Hindlimb muscle (tissue), 1 donor: ENCODE data around the gene DYSF. TPM values are rescaled to one million over a fixed set of nuclear protein-coding genes. Genes with fewer than 3 reads are reported as not detected.

Source experiments
- DNase-seq: peaks from one replicate; pipeline ENCODE4 v3.0.0-alpha.2; 2013
- polyA plus RNA-seq: library from polyadenylated mRNA; unstranded; fragments of 120-200 nt; gene quantifications from one replicate; pipeline ENCODE4 v1.2.1, GENCODE V29; 2013; ENCODE audit not compliant: insufficient read length

The DYSF gene
- polyA plus RNA-seq, 1 donor: 185 TPM

DNA sequence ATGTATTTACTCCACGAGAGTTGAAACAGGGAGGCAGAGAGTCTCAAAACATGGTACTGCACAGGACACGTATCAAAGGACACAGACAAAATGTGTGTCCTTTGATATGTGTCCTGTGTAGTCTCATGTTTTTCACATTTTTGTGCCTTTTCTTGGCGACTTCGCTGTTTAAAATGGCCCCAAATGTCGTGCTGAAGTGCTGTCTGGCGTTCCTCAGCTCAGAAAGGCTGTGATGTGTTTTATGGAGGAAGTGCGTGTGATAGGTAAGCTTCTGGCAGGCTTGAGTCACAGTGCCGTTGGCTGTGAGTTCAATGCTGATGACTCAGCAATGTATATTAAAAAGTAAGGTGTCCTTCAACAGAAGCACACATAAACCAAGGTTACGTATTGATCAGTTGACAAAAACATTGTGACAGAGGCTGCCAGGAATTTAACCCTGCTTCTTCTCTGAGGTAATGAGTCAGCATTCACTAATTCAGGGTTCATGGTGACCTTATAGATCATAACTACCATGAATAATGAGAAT, 78.2 kb downstream of the DYSF start:
- DNase-seq: no peak

DNA sequence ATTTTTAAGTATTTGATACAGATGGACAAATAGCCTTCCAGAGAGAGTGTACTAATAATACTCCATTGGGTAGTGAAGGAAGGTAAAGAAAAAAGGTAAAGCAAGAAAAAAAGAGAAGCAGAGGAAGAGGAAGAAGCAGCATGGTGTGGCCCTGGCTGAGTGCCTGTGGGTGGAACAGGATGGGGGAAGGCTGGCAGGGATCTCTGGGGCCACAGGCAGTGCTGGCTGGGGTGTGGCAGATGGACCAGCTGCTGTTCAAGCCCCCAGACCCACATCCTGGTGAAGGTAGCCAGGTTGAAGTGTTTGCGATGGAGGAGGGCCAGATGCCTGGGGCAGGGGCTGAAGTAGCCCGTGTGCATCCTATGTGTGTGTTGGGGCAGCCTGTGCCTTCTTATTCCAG, 79.0 kb downstream of the DYSF start:
- DNase-seq: no peak

DNA sequence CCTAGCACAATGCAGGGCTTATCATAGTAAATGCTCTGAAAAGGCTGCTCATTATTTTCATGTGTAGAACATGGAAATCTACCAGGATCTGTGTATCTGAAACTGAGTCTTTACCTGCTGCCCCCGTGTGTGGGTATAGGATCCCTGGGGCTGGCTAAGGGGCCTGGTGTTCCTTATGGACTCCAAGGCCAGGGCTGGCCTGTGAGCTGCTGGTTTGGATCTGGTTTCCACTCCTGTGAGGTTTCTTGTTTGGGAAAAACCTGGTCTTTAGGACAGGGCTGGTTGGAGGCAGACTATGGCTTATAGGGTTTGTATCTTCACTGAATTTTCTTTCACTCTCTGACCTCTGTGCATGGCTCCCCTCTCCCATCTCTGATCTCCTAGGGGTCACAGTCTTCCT, 80.8 kb downstream of the DYSF start:
- no peak for DNase-seq

DNA sequence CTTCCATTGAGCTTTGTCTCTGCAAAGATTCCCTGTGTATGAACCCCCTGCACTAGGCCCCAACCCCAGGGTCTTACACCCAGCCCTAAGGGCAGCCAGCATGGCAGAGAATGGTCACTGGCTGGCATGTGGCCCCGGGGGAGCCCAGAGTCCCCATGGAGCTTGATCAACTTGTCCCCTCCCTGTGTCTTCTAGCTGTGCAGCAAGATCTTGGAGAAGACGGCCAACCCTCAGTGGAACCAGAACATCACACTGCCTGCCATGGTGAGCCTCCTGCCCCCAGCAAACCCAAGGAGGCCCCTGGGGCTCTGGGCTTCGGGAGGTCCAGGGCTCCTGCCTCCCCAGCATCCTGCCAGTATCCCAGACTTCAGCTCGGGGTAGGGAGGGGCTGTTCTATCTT, 81.5 kb downstream of the DYSF start:
- DNase-seq: no peak

DNA sequence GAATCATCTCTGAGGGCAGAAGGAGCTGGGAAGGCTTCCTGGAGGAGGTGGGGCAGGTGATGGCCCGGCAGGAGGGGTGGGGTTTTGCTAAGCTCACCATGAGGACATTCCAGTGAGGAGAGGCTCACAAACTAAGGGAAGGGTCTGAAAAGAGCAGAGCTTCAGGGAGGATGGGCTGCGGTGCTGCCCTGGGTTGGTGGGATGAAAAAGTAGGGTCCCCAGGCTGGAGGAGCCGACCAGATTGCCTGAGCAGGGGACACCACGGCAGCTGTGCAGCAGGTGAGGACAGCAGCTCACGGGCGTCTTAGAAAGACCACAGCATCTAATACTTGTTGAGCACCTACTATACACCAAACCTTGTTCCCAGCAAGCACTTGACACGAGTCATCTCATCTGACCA, 82.2 kb downstream of the DYSF start:
- DNase-seq: no peak

DNA sequence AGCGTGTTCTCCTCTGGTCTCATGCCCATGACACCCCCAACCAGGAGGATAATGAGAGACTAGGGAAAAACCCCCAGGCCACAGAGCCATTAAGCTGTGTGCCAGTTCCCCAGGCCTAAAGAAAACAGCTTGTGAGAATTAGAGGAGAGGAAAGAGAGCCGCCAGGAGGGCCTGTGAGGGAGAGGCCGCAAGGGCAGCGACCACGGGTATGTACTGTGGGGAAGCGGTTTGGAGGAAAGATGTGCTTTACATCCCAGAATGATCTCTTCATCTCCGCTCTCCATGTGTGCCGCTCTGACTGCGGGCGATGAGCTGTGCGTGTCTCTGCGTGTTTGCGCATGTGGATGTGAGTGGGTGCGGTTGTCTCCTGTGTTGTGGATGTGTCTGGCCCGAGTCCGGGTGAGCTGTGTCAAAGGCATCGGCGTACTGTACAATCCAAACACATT, 82.9 kb downstream of the DYSF start:
- no peak for DNase-seq

DNA sequence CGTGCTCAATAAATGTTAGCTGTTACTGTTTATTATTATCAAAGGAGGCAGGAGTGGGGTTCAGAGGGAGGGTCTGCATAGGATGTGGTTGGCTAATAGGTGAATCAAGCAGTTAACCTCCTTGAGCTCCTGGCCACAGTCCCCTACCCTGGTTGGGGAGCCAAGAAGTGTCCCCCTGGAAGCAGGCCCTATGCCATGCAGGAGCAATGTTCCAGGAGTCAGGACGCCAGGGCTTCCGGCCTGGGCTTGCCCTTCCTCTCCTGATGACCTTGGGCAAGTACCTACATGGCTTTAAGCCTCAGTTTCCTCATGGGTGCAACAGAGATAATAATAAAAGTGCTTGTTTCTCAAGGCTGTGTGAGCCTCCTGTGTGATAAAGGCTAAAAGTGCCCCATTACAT, 84.9 kb downstream of the DYSF start:
- no peak for DNase-seq

DNA sequence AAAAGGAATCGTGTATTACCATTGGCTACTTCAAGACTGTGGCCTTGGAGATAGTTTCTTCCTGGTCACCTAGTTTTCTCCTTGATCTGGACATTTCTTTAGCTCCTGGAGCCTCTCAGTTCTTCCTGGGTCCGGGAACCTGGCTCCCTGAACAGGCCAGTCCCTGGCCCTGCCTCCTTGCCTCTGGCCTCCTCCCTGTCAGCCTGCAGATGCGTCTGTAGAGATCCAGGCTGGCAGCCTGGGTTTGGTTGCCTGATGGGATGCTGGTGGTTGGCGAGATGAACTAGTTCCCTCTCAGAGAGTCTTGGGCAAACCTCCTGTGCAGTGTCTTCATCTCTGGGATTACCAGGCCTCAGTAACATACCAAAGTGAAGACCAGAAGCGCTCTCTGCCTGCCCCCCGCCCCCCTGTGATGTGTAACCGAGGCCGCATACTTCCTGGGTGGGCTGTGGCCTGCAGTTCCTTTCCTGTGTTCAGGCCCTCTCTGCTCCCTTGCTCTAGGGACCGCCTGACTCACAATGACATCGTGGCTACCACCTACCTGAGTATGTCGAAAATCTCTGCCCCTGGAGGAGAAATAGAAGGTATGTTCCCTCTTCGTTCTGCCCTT, 85.4 kb downstream of the DYSF start:
- DNase-seq: no peak

DNA sequence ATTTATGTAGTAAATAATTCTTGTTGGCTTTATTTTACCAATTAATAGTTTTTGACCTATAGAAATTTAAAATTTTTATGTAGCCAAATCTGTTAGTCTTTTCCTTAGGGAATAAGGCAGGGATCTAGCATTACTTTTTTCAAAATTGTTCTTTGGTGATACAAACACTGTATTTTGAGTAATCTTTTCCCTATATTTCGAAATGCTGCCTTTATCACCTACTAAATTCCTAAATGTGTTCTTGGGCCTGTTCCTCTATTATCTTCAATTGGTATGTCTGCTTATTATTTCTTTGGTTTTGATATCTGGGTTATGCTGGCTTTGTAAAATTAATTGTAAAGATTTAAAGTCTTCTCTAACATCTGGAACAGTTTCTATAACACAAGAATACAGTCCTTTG, 87.5 kb downstream of the DYSF start:
- no peak for DNase-seq

DNA sequence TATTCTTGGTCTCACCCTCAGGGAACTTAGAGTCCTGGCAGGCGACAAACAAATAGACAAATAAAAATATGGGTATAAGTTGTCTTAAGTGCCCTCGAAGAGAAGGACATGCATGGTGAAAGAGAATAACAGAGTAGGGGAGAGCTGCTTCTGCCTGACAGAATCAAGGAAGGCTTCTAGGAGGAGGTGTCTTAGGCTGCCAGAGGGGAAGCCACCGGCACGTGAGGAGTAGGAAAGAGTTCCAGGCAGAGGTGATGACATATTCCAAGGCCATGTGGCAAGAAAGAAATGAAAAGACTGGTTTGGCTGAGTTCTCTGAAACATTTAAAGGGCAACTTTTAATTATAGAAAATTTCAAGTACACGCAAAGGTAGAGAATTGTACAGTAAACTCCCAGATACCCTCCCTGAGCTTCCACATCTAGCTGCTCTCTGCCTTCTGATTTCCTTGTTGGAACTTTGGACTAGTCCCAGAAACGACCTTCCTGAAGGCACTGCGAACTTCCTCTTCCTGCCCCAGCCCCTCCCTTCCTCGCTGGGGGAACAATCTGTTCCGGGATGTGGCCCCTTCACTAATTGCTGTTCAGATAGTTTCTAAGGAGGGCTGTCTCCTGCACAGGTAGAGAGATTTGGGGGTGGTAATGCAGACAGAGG, 91.7 kb downstream of the DYSF start:
- DNase-seq: no peak

DNA sequence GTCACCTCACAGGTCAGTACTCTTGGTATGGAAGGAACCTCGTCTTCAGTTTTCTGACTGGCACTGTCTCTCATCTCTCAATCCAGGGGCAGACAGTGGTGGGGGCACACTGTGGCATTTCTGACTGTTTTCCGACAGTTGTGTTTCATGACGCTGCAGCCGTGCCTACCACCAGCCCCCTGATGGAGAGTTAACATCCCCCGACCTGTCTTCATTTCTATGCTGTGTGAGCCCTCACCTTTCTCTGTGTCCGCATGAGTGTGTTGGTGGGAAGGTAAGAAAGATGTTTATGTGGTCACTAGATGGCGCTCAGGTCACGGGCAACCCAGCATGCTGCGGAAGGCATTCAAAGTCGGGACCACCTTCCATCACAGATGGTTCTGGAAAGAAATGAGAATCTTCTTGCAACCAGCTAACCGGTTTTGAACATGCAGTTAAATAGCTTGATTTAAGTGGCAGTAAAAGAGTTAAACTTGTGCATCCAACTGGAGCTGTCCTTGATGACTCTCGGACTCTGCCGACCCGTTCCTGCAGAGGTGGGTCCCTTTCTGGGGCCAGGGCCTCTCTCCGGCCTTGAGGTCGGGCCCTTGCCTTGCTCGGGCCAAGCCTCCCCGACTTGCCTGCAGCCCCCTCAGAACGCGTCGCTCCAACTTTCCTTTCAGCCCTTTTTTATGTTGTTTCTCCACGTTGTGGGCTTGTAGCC, 92.4 kb downstream of the DYSF start:
- peak; percentile 78 for DNase-seq

DNA sequence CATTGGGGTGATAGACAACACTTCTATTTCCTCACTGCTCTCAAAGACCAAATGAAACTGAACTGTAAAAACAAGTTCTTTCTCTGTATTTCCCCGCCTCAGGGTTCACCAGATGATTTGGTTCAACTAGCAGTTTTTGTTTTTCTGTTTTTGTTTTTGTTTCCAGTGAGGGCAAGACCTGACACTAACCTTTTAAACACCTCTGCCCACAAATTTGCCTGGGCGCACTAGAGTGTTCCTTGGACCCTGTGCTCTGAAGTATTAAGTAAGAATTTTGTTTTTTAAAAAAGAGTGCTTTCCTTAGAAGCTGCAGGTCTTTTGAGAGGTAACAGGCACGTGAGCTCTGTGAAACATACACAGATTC, 92.9 kb downstream of the DYSF start:
- no peak for DNase-seq

DNA sequence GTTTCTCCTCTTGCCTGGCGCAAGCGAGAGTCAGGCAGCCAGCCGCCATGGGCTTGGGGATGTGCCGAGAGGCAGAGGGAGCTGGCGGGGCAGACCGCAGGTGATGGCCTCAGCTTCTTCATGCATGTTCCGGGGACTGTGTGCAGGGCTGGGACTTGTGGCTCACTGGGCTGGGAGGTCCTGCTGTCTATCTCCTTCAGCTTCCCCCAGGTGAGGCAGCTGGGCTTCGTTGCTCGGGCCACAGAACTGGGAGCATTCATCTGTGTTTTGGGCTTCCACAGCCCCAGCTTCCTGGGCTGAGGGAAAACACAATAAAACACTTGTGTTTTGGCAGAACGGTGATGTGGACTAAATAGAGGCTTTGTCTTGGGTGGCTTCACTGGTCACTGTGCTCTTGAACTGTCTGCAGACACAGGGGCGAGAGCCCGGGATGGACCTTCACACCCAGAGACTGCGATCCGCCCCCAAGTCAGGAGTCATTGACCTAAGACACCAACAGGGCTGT, 93.5 kb downstream of the DYSF start:
- DNase-seq: no peak

DNA sequence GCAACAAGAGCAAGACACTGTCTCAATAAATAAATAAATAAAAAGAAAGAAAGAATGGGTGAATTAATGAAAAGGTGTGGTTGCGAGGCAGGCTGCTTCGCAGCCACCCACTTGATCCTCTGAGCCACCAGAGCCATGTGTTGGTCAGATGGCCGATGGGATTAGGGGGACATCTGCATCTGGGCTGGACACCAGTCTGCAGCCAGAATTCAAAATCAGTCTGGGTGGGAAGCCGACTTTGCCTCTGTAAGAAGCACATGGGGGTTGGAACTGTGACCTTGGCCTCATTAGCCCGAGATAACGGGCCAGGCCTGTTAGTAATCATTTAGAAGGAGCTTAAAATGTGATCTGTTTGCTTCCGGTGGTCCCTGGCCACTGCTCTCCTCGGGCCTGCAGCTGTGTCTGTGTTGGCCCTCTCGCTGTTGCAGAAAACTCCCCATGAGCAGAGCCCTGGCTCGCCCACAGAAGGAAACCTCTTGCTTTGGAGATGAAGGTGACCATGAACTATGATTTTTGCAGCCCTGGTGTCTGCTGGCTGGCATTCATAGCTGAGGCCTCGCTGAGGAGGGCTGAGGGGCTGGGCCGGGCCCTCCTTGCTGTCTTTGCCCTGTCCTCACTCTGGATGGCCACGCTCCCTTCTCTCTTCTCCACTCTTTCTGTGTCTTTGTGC, 94.4 kb downstream of the DYSF start:
- no peak for DNase-seq

DNA sequence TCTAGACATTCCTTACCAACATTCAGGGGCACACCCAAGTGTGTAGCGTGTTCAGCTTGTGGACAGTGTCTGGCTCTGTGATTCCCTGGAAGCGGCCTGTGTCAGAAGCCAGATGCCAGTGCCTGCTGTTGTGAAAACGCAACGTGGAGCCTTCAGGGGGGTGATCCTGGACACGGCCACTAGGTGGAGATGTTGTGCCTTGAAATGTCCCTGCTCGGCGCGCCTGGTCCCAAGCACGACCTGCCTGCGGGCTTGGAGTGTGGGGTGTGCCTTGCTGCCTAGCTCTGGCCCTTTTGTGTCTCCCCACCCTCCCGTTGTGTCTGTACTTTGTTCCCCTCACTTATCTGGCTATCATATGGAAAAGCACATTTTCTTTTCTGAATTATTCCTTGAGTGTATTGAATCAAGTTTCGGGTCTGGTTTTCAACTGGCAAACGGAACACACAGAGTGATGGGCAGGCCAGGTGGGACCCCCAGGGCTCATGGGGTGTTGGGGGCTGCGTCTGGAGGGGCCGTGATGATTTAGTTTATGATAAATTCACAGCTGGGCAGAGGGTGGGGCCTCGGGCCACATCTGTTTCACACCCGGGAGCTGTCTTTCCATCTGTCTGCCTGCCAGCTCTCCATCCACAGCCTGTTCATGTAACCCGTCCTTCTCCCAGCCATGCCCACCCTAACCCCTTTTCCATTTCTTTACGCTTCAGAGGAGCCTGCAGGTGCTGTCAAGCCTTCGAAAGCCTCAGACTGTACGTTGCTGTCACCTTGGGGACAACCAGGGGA, 95.5 kb downstream of the DYSF start:
- DNase-seq: peak; percentile 73

DNA sequence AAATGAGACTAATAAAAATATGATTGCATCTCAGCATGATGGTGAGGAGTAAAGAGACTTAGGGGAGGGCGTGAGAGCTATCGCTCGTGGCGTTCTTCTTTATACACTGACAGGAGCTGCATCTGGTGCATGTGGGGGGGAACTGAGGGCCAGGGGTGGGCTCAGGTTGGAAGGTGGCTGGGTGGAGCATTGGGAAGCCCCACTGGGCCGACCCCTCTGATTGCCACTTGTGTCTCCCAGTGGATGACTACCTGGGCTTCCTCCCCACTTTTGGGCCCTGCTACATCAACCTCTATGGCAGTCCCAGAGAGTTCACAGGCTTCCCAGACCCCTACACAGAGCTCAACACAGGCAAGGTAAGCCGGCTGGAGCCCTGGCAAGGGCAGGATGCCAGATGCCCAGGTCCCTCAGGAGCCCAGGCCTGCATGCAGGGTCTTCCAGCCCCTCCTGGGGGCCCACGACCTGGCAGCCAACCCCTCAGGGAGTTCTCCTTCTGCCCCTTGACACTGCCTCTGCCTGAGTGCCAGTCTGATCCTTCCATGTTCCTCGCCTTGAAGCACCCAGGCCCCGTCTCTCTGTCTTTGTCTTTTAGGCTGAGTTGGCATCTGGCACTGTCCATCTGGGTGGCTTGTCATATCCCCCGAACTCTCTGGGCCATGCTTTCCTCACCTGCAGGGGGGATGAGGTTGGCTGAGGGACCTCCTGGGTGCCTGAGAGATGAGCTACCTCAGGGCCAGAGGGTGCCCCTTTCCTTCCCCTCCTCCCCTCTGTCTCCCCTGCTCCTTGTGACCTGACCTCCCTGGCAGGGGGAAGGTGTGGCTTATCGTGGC, 97.7 kb downstream of the DYSF start:
- DNase-seq: no peak

DNA sequence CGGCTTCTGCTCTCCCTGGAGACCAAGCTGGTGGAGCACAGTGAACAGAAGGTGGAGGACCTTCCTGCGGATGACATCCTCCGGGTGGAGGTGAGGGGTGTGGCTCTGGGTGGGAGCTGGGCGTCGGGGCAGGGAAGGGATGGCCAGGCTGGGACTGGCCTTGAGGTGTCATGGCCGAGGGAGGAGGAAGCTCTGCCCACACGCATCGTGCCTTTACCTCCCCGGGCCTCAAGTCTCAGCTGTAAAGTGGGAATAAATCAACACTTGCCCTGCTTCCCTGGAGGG, 98.2 kb downstream of the DYSF start:
- DNase-seq: no peak

DNA sequence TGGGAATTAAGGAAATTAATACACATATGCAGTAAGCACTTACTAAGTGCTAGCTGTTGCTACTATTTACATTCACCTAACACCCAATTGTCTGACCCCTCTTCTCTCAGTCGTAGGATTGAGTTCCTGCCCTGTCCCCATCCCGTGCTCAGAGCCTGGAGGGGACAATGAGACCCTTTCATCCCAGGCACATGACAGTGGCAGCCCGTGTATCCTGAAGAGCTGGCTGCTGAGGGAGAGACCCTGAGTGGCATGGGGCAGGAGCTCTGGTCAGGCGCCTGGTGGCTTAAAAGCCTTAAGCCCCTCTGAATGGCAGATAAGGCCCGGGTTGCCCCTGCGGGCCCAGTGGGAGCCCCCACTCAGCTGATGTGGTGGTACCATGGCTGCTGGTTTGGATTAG, 99.0 kb downstream of the DYSF start:
- no peak for DNase-seq

DNA sequence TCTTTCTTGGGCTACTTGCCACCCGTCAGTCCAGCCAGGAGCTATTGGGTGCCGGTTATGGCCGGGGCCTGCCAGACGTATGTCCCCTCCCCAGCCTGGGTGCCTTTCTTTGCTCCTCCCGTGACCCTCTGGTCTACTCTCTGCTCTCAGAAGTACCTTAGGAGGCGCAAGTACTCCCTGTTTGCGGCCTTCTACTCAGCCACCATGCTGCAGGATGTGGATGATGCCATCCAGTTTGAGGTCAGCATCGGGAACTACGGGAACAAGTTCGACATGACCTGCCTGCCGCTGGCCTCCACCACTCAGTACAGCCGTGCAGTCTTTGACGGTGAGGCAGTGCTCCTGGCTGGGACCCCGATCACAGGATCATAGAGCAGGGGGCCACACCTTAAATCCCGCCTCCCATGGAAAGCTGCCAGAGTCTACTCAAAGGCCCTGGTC, 99.5 kb downstream of the DYSF start:
- no peak for DNase-seq

DNA sequence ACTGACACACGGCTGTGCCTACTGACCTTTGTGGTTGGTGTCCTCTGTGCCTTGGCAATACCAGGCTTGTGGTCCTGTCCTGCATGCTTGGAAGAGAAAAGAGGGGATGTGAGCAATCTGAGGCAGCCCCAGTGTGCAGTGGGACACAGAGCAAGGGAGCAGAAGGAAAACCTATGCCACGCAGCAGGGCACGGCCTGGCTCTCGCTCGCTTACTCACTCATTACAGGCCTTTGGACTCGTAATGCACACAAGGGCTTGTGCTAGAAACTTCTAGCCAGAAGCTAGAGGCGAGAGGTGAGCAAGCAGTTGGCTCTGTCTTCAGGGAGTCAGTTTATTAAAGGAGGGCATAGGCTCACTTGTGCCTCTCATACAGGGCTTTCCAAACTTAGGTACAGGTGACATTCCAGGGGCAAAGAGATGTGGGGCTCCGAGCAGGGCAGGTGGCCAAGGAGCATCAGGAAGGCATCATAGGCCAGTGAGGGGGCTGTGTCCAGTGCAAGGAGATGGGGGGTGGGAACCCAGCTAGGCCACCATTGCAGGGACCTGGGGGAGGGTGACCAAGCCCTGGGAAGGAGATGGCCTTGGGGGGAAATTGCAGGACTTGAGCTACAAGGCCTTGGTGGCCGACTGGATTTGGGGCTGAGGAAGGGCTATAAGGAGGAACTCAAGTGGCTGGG, 100.8 kb downstream of the DYSF start:
- DNase-seq: no peak

DNA sequence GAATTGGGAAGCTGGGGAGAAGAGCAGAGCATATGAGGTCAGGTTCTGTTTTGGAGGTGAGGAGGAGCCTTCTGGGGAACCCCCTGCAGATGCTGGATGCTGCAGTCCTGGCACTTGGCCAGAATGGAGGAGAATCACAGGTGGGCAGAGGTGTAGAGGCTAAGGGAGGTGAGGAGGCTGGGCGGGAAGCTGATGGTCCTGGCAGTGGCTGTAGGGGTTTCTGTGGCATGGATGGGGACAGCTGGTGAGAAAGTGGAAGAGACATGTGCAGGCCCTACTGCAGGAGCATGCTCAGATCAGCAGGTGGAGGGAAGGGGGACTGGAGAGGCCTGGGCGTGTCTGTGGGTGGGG, 101.3 kb downstream of the DYSF start:
- no peak for DNase-seq
